ENCODE data around the gene METRN.

- TF ChIP-seq GATA3 (IDR thresholded peaks at IDR 0.05; ENCODE audit: low read depth, low read length) (no peak), GATA2 (IDR thresholded peaks at IDR 0.05; ENCODE audit: low read depth, low read length) (no peak)
Measured at GRCh38 chr16:680967-681745, 33.8 kb upstream of the METRN start.

Data from SH-SY5Y (cell line).